ENCODE results near the gene ZSCAN5A. TPM values are rescaled to one million over a fixed set of nuclear protein-coding genes. Genes with fewer than 3 reads are reported as not detected.
A peak's percentile ranks its signal among the peaks of the same experiment; 100 is the strongest.

ZSCAN5A gene
- total and polyA plus RNA-seq, 9 of the 15 experiments (the other 6 are each of a cell fraction or from before 2014, with no cell fraction given): 5.8 to 15.3 (median 11.8) TPM

GRCh38 chr19:56315077-56315828 lies 614 bp upstream of the ZSCAN5A start (continued):
- peak; percentile 95 for TF ChIP-seq NKRF (IDR thresholded peaks at IDR 0.05; ENCODE audit: borderline replicate concordance)
- TF ChIP-seq NR4A1 (CRISPR knock-in tag; IDR thresholded peaks at IDR 0.05): no peak
- TF ChIP-seq NR4A1 (tag; IDR thresholded peaks at IDR 0.05): no peak
- TF ChIP-seq, protein P1, sequence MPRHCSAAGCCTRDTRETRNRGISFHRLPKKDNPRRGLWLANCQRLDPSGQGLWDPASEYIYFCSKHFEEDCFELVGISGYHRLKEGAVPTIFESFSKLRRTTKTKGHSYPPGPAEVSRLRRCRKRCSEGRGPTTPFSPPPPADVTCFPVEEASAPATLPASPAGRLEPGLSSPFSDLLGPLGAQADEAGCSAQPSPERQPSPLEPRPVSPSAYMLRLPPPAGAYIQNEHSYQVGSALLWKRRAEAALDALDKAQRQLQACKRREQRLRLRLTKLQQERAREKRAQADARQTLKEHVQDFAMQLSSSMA (CRISPR knock-in tag; IDR thresholded peaks at IDR 0.05): no peak
- TF ChIP-seq, protein P2, sequence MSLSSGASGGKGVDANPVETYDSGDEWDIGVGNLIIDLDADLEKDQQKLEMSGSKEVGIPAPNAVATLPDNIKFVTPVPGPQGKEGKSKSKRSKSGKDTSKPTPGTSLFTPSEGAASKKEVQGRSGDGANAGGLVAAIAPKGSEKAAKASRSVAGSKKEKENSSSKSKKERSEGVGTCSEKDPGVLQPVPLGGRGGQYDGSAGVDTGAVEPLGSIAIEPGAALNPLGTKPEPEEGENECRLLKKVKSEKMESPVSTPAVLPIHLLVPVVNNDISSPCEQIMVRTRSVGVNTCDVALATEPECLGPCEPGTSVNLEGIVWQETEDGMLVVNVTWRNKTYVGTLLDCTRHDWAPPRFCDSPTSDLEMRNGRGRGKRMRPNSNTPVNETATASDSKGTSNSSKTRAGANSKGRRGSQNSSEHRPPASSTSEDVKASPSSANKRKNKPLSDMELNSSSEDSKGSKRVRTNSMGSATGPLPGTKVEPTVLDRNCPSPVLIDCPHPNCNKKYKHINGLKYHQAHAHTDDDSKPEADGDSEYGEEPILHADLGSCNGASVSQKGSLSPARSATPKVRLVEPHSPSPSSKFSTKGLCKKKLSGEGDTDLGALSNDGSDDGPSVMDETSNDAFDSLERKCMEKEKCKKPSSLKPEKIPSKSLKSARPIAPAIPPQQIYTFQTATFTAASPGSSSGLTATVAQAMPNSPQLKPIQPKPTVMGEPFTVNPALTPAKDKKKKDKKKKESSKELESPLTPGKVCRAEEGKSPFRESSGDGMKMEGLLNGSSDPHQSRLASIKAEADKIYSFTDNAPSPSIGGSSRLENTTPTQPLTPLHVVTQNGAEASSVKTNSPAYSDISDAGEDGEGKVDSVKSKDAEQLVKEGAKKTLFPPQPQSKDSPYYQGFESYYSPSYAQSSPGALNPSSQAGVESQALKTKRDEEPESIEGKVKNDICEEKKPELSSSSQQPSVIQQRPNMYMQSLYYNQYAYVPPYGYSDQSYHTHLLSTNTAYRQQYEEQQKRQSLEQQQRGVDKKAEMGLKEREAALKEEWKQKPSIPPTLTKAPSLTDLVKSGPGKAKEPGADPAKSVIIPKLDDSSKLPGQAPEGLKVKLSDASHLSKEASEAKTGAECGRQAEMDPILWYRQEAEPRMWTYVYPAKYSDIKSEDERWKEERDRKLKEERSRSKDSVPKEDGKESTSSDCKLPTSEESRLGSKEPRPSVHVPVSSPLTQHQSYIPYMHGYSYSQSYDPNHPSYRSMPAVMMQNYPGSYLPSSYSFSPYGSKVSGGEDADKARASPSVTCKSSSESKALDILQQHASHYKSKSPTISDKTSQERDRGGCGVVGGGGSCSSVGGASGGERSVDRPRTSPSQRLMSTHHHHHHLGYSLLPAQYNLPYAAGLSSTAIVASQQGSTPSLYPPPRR (CRISPR knock-in tag; IDR thresholded peaks at IDR 0.05; ENCODE audit: borderline replicate concordance): no peak
- no peak for TF ChIP-seq ETV6 (IDR thresholded peaks at IDR 0.05; ENCODE audit: borderline replicate concordance in 1 of 2, low read depth in 2 of 2, low read length in 1 of 2)
- TF ChIP-seq ETV6 (CRISPR knock-in tag; IDR thresholded peaks at IDR 0.05; ENCODE audit: borderline replicate concordance): no peak
- no peak for TF ChIP-seq SIRT6 (IDR thresholded peaks at IDR 0.05; ENCODE audit: low read depth, low read length)
- TF ChIP-seq, protein P3, sequence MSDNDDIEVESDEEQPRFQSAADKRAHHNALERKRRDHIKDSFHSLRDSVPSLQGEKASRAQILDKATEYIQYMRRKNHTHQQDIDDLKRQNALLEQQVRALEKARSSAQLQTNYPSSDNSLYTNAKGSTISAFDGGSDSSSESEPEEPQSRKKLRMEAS (CRISPR knock-in tag; IDR thresholded peaks at IDR 0.05): peak; percentile 72
- TF ChIP-seq, protein P4, sequence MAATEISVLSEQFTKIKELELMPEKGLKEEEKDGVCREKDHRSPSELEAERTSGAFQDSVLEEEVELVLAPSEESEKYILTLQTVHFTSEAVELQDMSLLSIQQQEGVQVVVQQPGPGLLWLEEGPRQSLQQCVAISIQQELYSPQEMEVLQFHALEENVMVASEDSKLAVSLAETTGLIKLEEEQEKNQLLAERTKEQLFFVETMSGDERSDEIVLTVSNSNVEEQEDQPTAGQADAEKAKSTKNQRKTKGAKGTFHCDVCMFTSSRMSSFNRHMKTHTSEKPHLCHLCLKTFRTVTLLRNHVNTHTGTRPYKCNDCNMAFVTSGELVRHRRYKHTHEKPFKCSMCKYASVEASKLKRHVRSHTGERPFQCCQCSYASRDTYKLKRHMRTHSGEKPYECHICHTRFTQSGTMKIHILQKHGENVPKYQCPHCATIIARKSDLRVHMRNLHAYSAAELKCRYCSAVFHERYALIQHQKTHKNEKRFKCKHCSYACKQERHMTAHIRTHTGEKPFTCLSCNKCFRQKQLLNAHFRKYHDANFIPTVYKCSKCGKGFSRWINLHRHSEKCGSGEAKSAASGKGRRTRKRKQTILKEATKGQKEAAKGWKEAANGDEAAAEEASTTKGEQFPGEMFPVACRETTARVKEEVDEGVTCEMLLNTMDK (IDR thresholded peaks at IDR 0.05; ENCODE audit: borderline replicate concordance, insufficient read depth, low read depth, low read length, poor library complexity, severe bottlenecking): no peak
- no peak for TF ChIP-seq ZKSCAN3 (CRISPR knock-in tag; IDR thresholded peaks at IDR 0.05)
- no peak for TF ChIP-seq TOE1 (IDR thresholded peaks at IDR 0.05; ENCODE audit: borderline replicate concordance)
- no peak for TF ChIP-seq TOE1 (CRISPR knock-in tag; IDR thresholded peaks at IDR 0.05; ENCODE audit: borderline replicate concordance, low read depth)
- no peak for TF ChIP-seq CREB1 (IDR thresholded peaks at IDR 0.05)
- no peak for TF ChIP-seq CREB1 (CRISPR knock-in tag; IDR thresholded peaks at IDR 0.05)
- no peak for TF ChIP-seq NFRKB (IDR thresholded peaks at IDR 0.05; ENCODE audit: low read depth)

All from K562 (cell line).